Fibroblast of skin of right biceps (primary cell): Measurements from ENCODE around the gene SPAG7.

Source experiments
- DNase-seq: peaks from one replicate; pipeline ENCODE4 v3.0.0-alpha.2; 2013

SPAG7 gene

GRCh38 chr17:4967539-4968485 lies at the start of gene SPAG7:
SPAG7 (minus strand) TSS chr17:4967817; CDS start chr17:4967804, 13 bp downstream.
- peak; percentile 97 for DNase-seq

DNA sequence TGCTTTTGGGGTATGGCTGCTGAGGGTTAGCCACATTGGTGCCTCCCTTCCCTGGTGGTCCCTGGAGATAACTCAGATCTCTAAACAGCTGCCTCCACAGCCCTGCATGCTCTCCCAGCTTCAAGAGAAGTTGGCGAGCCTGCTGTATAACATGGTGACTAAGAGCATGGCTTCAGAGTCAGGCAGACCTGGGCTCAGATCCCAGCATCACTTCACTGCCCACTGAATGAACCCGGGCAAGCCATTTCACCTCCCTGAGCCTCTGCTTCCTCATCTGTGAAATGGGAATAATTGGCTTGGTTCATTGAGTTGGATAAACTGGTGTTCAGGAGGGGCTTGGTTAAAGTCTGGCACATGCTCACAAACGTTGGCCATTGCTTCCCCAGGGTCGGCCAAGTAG lies 46.7 kb upstream of the SPAG7 start:
- DNase-seq = no peak

DNA sequence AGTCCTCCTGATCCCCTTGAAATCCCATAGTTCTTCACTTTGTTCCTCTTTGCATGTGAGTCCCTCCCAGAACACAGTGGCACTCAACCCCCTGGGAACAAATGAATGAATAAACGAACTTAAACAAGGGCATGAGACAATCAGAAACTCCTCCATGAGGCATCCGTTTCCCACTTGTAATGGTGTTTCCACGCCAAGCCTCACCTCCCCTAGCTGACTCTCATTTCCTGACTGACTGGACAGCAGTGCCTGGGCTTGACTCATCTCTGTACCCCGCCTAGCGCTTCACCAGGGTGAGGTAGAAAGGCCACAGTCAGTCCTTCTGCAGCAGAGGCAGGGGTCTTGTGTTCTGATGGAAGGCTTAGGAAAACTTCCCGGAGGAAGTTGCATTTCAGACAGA lies 44.3 kb upstream of the SPAG7 start:
- peak; percentile 42 for DNase-seq

DNA sequence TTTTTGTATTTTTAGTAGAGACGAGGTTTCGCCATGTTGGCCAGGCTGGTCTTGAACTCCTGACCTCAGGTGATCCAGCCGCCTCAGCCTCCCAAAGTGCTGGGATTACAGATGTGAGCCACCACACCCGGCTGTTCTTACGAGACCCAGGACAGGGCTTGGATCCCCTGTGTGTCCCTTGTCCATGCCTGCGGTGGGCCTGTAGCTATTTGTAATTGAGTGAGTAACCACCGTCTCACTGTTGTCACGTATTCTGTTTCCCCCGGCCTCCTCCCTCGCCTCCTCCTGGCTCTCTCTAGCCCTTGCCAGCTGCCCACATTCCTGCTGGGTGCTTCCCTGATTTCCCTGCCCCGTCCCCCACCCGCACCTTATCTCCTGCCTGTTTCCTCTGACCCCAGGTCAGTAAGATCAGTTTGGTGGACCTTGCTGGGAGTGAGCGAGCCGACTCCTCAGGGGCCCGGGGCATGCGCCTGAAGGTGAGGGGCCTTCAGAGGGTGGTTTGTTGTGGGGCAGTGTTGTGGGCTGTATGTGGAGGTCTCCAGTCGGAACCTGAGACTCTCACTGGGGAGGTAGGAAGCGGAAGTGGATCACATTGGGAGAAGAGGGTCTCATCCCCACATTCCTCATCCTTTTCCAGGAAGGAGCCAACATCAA lies 35.7 kb upstream of the SPAG7 start:
- no peak for DNase-seq

DNA sequence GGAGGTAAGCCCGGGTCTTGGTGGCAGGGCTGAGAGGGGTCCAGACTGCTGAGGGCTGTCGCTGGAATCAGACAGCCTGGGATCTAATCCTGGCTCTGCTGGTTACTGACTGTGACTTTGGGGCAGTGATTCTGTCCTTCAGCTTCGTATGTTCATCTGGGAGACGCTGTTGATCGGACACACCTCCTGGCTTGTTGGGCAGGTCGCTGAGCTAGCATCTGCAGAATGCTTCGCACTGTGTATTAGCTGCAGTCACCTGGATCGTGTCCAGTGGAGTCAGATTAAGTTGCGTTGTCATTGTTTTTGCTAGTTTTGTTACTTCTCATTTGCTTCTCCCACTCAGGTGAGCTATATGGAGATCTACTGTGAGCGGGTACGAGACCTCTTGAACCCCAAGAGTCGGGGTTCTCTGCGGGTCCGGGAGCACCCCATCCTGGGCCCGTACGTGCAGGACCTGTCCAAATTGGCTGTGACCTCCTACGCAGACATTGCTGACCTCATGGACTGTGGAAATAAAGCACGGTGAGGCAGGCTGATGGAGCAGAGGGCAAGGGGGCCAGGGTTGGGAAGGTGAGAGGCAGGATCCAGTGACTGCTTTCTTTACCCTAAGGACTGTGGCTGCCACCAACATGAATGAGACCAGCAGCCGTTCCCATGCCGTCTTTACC lies 34.6 kb upstream of the SPAG7 start:
- no peak for DNase-seq

DNA sequence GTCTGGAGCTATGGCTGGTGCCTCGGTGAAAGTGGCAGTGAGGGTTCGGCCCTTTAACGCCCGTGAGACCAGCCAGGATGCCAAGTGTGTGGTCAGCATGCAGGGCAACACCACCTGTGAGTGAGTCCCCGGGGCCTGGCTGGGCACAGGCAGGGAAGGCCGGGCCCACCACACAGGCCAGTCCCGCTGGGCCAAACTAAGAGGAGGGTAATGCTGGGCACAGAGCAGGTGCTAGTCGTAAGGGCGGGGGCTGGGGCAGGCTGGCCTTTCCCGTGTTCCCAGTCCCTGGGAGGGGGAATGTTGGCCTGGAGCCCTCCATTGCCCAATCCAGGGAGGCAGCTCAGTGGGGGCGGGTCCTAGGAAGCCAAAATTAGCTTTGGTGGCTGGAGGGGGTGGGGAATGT lies 32.6 kb upstream of the SPAG7 start:
- DNase-seq = peak; percentile 32

DNA sequence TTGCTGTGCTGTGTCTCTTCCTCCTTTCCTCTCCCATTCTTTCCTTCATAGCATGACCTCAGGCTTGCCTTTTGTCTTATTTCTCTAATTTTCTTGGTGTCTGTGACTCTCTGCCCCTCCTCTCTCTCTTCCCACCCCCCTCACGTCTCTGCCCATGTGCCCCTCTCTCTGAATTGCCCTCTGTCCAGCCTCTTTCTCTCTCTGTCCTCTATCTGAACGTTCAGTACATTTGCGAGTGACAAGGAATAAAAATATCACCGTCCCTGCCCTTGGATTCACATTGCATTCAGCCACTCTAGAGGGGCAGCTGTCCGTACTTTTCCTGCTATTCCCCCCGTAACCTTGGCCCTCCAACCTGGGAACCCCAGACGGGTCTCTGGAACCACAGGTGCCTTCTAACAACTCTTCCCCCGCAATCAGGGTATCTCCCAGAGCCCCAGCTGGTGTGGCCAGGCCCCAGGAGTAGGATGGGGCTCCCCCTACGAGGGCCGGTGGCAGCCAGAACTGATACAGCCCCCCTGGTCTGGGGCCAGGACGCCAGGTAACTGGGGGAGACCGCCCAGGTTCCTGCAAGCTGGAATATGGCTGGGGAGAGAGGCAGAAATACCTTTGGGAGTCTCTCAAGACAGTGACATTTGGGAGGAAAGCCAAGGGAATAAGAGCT lies 31.9 kb upstream of the SPAG7 start:
- DNase-seq = no peak

DNA sequence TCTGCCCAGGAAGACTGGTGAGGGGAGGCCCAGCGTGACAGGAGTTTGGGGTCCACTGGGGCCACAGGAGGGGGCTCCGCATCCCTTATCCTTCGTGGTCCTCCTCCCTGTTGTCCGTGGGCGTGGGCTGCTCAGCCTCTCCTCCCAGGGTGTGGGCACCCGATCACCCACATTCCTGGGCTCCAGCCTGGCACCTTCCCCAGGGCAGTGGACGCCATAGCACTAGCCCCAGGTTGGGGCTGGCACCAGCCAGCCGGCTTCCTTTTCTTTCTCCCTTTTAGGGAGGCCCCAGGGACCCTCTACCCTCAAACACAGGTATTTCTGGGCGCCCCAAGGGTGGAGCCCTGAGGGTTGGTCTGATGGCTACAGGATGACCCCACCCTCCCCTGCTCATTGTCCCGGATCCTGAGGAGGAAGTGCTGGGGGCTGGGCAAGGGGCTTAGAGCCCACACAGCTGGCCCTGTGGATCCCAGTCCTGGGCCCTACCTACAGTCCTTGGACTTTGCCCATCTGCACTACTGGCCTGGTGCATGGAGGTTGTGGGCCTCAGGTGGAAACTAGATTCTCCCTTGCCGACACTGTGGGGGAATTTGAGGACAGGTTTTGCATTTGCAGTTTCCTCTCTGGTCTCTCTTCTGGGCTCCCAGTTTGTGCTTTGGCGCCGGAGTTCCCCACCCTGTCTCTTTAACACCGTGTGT lies 31.3 kb upstream of the SPAG7 start:
- DNase-seq = no peak

DNA sequence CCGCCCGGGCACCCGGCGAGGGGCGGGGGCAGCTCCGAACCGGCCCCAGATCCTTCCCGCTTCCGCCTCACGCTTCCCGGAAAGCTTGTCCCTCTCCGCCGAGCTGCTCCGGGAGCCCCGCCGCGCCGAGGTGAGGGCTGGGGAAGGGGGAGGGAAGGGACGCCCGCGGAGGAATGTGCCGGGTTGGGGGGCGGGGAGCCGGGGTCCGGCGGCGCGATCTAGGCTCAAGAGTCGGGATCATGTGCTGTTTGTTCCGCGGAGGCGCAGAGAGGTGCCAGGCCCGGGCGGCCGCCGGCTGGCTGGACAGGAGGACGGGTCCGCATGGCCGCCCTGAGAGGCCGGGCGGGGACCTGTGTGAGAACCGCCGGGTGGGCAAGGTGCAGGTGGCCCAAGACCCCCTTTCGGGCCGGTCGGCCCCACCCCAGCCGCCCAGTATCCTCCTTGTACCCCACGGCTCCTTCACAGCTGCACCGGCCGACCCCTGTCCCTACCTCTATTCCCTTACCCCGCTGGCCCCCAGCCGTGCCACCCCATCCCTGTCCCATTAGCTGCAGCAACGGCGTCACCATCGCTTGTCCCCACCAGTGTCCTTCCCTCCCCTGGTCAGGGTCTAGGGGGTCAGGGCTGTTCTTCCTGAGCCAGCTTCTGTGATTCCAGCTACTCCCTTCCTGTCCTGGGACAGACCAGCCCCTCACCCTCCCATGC lies 30.6 kb upstream of the SPAG7 start:
- no peak for DNase-seq

DNA sequence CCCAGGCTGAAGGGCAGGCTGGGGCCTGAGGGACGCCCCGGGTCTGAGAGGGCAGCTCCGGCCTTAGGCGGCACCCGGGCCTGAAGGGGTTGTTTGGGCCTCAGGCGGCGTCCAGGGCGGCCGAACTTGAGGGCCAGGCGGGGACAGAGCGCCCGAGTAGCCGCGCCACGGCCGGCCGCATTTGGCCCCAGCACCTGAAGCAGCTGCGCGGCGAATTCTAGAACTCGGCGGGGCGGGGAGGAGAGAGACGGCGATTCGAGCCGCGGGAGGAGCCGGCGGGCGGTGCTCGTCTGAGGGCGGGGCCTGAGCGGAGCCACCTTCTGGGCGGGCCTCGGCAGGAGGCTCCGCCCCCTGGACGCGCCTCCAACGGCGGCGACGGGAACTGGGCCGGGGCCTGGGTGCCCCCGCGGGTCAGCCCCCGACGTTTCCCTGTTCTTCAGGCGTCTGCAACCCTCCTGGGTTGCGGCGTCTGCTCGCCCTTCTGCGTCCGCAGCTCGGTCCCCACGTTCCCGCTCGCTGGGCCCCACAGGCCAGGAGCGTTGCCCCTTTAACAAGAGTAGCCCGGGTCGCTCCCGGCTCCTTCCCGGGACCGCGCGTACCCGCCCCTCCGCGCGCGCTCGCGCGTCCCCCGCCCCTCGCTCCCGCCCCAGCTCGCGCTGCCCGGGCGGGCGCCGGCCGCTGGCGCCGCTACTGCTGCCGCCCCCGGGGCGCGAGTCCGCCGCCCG lies 29.8 kb upstream of the SPAG7 start, which contains the start of the genes INCA1 and KIF1C:
Gene INCA1, minus strand, starts transcription at position 221 of the 725 bp plus-strand sequence. CDS start 3,085 bp downstream, outside the sequence.
Gene KIF1C, plus strand, starts transcription at position 649 of the 725 bp plus-strand sequence. CDS start 2,297 bp downstream, outside the sequence.
- peak; percentile 87 for DNase-seq

GRCh38 chr17:4994081-4994595 lies 26.5 kb upstream of the SPAG7 start:
- no peak for DNase-seq

- no peak for DNase-seq
Observed at GRCh38 chr17:4987767-4988567, 20.4 kb upstream of the SPAG7 start.

- peak; percentile 84 for DNase-seq
Observed at GRCh38 chr17:4986951-4987766, 19.5 kb upstream of the SPAG7 start, which contains the start of gene CAMTA2. CAMTA2 (minus strand) TSS chr17:4987675; CDS start chr17:4986222, 1,453 bp downstream.

- DNase-seq = no peak
Observed at GRCh38 chr17:4986403-4986802, 18.8 kb upstream of the SPAG7 start.

- peak; percentile 37 for DNase-seq
Observed at GRCh38 chr17:4982305-4982704, 14.7 kb upstream of the SPAG7 start.

- DNase-seq = peak; percentile 62
Observed at GRCh38 chr17:4980644-4981216, 13.1 kb upstream of the SPAG7 start.

GRCh38 chr17:4978726-4979125 lies 11.1 kb upstream of the SPAG7 start:
- no peak for DNase-seq

DNA sequence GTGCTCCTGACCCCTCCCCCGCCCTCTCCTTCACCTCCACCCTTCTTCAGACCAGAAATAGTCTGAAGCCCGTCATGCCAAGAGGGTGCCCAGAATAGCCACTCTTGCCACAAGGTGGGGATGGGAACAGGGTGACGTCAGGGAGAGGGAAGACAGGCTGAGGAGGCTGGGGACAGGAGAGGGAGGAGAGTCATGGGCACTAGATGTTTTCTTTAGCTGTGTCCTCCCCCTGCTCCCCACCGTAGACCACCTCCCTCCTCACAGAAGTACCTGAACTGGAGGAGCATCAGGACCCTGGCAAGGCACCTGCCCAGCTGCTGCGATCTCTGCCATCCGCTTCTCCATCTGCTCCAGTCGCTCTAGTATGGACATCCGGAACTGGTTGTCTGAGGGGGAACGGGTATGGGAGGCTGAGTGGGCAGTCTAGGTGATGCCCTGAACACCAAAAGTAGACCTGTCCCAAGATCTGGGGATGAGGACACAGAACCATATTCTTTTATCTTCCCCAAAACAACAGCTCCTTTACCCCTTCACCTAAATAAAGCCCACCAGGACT lies 6.6 kb upstream of the SPAG7 start:
- no peak for DNase-seq
